ENCODE data around the gene SPINDOC.

Gene SPINDOC

GRCh38 chr11:63829823-63830489, 16.7 kb downstream of the SPINDOC start:
- H3K27me3 ChIP-seq (ENCODE audit: insufficient read depth, low read length) = no peaks in the 10 kb centered on the region
- H3K4me1 ChIP-seq (ENCODE audit: insufficient read depth, low read length, severe bottlenecking) = no peaks in the 10 kb centered on the region
- H3K4me3 ChIP-seq (ENCODE audit: low read depth, low read length, poor library complexity, severe bottlenecking) = no peak overlapping the region
- H3K9me3 ChIP-seq (ENCODE audit: low read length) = no peaks in the 10 kb centered on the region
- TF ChIP-seq EZH2 (IDR thresholded peaks at IDR 0.05; ENCODE audit: borderline replicate concordance, low read length) = no peak
- peak; percentile 56 for TF ChIP-seq CTCF (IDR thresholded peaks at IDR 0.05; ENCODE audit: low read length)
- H3K79me2 ChIP-seq (ENCODE audit: insufficient read depth, low read length) = no peaks in the 10 kb centered on the region
- no peak overlapping the region for H3K9ac ChIP-seq (ENCODE audit: low read length)
- H3K4me2 ChIP-seq (ENCODE audit: low read length) = no peak overlapping the region
- no peak overlapping the region for H2AFZ ChIP-seq (ENCODE audit: low read length)
- peaks cover 33% of the 10 kb centered on the region for H3K36me3 ChIP-seq (ENCODE audit: insufficient read depth, low read length)
- no peaks in the 10 kb centered on the region for H3F3A ChIP-seq (ENCODE audit: insufficient read depth, low read length)
- no peaks in the 10 kb centered on the region for H4K20me1 ChIP-seq (ENCODE audit: insufficient read depth, low read length)
- no peak overlapping the region for H3K27ac ChIP-seq (ENCODE audit: low read depth, low read length, poor library complexity, severe bottlenecking)
- no peaks in the 10 kb centered on the region for H3K9me2 ChIP-seq (ENCODE audit: low read depth, low read length)

GRCh38 chr11:63831326-63831725, 18.1 kb downstream of the SPINDOC start:
- Histone ChIP-seq H3K4me3 (ENCODE audit: low read depth, low read length, poor library complexity, severe bottlenecking) (no peak overlapping the region), H3F3A (ENCODE audit: insufficient read depth, low read length) (no peaks in the 10 kb centered on the region), H3K27me3 (ENCODE audit: insufficient read depth, low read length) (no peaks in the 10 kb centered on the region), H4K20me1 (ENCODE audit: insufficient read depth, low read length) (no peaks in the 10 kb centered on the region), H3K4me1 (ENCODE audit: insufficient read depth, low read length, severe bottlenecking) (no peaks in the 10 kb centered on the region), H3K4me2 (ENCODE audit: low read length) (no peak overlapping the region), H3K79me2 (ENCODE audit: insufficient read depth, low read length) (no peaks in the 10 kb centered on the region), H3K36me3 (ENCODE audit: insufficient read depth, low read length) (peaks cover 19% of the 10 kb centered on the region), H3K27ac (ENCODE audit: low read depth, low read length, poor library complexity, severe bottlenecking) (no peak overlapping the region), H2AFZ (ENCODE audit: low read length) (no peak overlapping the region), H3K9me3 (ENCODE audit: low read length) (no peaks in the 10 kb centered on the region), H3K9ac (ENCODE audit: low read length) (no peak overlapping the region), H3K9me2 (ENCODE audit: low read depth, low read length) (no peaks in the 10 kb centered on the region)
- no peak for TF ChIP-seq CTCF (IDR thresholded peaks at IDR 0.05; ENCODE audit: low read length)
- no peak for TF ChIP-seq EZH2 (IDR thresholded peaks at IDR 0.05; ENCODE audit: borderline replicate concordance, low read length)

GRCh38 chr11:63832336-63832735, 19.1 kb downstream of the SPINDOC start:
- peaks cover 9% of the 10 kb centered on the region; the same call in 1 of the 2 replicates for H3K36me3 ChIP-seq (ENCODE audit: insufficient read depth, low read length)
- no peak overlapping the region for H3K4me2 ChIP-seq (ENCODE audit: low read length)
- H3K9me3 ChIP-seq (ENCODE audit: low read length) = no peaks in the 10 kb centered on the region
- no peaks in the 10 kb centered on the region for H3K79me2 ChIP-seq (ENCODE audit: insufficient read depth, low read length)
- H3K4me1 ChIP-seq (ENCODE audit: insufficient read depth, low read length, severe bottlenecking) = peaks cover 1% of the 10 kb centered on the region
- H3F3A ChIP-seq (ENCODE audit: insufficient read depth, low read length) = no peaks in the 10 kb centered on the region
- H3K9ac ChIP-seq (ENCODE audit: low read length) = no peak overlapping the region
- no peak overlapping the region for H2AFZ ChIP-seq (ENCODE audit: low read length)
- H3K9me2 ChIP-seq (ENCODE audit: low read depth, low read length) = no peaks in the 10 kb centered on the region
- TF ChIP-seq CTCF (IDR thresholded peaks at IDR 0.05; ENCODE audit: low read length) = no peak
- no peak for TF ChIP-seq EZH2 (IDR thresholded peaks at IDR 0.05; ENCODE audit: borderline replicate concordance, low read length)
- H3K27me3 ChIP-seq (ENCODE audit: insufficient read depth, low read length) = no peaks in the 10 kb centered on the region
- no peak overlapping the region for H3K4me3 ChIP-seq (ENCODE audit: low read depth, low read length, poor library complexity, severe bottlenecking)
- no peak overlapping the region for H3K27ac ChIP-seq (ENCODE audit: low read depth, low read length, poor library complexity, severe bottlenecking)
- H4K20me1 ChIP-seq (ENCODE audit: insufficient read depth, low read length) = no peaks in the 10 kb centered on the region
